ENCODE measurements around the gene MSH6.

The MSH6 gene

GRCh38 chr2:47782381-47782670 lies 619 bp upstream of the MSH6 start:
- DNase-seq, result peak; percentile 67

DNA sequence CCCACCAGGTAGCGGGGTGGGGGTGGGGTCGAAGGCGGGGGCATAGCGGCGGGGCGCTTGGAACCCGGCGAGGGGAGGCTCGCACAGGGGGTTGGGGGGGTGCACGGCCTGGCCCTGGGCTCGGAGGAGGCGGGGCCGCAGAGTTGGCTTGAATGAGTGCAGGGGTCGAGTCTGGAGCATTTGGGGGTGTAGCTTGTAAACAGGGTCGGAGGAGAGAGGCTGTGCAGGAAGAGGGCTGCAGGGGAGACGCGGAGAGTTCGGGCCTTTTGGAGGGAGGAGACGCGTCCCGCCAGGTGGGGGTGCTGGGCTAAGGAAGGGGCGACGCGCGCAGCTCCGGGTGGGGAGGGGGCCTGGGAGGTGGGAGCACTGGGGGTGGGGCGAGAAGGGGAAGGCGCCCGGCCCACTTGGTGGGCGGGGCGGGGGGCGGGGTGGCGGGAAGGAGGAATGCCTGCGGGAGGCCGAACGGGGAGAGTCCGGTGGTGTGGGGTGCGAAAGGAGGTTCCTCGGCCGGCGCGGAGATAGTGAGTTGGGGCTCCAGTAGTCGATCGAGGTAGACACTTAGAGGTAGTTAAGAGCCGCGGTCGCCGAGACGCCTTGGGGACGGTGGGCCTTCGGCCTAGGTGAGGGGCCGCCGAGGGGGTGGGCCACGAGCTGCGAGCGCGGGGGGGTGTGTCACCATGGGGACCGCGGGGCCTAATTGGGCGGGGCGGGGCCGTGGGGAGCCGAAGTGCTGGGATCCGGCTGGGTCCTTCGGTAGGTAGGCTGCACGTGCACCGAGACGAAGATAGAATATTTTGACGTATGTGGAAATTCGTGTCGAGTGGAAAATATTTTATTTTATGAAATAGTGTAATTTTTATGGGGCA lies 774 bp downstream of the MSH6 start:
- DNase-seq, result peak; percentile 93

- DNase-seq, result peak; percentile 45
Measured at GRCh38 chr2:47784352-47784851, 1.5 kb downstream of the MSH6 start.

DNA sequence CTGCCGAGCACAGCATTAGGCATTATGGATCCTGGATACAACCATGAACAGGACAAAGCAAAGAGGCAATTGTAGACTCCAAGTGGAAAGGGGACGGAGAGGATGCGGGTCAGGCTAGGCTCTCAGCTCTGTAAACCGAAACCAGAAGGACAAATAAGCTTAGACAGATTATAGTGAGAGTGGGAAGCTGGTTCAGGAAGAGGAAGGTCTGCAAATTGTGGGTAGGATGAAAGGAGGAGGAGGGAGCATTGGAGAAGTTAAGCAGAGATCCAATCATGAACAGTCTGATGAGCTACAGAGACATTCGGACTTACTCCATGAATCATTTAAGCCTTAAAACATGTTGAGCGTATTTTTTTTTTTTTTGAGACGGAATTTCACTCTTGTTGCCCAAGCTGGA lies 3.0 kb downstream of the MSH6 start:
- peak; percentile 83 for DNase-seq

DNA sequence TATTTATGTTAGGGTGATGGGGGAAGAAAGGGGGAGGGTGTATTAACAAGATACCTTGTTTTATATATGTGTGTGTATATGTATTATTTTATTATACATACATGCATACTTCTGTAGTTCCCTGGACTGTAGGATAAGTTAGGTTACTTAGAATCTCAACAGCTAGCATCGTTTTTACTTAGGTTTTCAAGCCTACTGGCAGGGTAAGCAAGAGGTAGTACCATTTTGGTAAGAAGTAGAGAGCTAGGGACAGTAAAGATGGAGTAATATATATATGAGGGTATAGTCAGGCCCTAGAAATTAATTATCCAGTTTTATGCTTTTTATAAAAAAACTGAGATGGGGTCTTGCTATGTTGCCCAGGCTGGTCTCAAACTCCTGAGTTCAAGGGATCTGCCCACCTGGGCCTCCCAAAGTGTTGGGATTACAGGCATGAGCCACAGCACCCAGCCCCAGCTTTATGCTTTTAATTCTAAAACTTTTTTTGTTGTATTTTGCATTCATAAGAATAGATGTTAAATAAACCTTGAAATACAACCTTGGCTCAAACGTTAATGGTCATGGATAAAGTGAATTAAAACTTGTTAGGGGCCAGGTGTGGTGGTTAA lies 13.2 kb downstream of the MSH6 start:
- DNase-seq, result no peak

GRCh38 chr2:47798631-47799030 lies 15.7 kb downstream of the MSH6 start:
- DNase-seq, result no peak

- DNase-seq, result no peak
Measured at GRCh38 chr2:47799031-47799609, 16.2 kb downstream of the MSH6 start.

GRCh38 chr2:47801118-47801517 lies 18.2 kb downstream of the MSH6 start:
- no peak for DNase-seq

- peak; percentile 20 for DNase-seq
Measured at GRCh38 chr2:47803363-47803762, 20.4 kb downstream of the MSH6 start.

GRCh38 chr2:47803770-47804169 lies 20.8 kb downstream of the MSH6 start:
- no peak for DNase-seq

GRCh38 chr2:47805850-47806249 lies 22.9 kb downstream of the MSH6 start:
- no peak for DNase-seq

DNA sequence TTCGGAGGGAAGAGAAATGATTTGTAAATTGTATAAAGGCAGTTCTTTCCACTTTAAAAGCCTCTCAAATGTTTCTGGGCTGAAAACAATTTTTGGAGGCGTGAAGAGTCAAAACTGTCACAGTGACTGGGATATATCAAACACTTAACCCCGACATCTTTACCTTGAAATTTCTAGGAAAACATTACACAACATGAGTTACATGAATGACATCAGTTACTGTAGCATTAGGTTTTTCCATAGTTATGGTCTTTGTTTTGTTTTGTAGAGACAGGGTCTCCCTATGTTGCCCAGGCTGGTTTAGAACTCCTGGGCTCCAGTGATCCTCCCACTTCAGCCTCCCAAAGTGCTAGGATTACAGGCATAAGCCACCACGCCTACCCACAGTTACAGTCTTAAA lies 25.7 kb downstream of the MSH6 start:
- no peak for DNase-seq

GRCh38 chr2:47809903-47810302 lies 27.0 kb downstream of the MSH6 start:
- no peak for DNase-seq

DNA sequence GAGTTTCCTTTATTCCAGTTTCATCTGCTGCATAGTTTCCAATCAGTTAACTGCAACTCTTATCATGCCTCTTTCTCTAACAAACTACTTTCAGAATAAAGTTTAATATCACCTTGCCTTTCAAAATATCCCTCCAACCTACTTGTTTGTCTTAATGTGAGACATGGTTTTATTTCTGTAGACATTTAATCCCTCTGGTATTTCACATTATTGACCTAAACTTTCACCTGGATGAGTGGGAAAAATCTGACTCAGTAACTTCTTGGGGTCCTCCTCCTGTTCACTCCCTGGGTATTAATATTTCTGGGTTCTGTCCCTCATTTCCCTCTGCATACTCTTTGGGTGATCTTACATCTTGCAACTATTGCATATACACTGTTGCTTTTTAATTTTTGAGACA lies 27.9 kb downstream of the MSH6 start:
- no peak for DNase-seq

DNA sequence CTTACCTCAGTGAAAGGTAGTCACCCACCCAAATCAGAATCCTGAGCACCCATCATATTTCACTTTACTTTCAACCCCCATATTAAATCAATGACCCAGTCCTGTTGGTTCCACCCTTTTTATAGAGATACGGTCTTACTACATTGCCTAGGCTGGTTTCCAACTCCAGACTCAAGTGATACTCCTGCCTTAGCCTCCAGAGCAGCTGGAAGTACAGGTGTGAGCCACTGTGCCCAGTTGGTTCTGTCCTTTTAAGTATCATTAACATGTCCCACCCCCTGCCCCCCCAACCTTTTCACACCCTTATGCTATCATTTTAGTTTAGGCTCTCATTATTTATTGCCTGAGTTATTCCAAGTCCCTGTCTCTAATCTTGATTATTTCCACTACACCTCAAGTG lies 28.7 kb downstream of the MSH6 start:
- DNase-seq, result no peak

DNA sequence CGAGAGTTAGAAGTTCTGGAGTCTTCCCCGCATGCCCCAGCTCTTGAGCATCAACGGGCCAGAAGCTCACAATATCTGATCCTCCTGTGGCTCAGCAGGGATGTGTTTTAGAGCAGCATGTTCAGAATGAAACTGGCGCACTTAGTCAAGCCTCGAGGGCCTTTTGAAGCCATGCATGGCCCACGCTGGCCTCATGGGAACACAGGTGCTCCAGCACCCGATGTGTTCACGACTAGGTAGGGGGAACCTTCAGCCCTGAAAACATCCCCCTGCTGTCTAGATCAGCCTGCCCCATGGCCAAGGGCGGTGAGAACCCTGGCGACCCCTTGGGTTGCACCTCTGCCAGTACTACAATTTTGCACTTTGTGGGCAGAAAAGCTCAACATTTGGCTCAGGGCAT lies 32.8 kb downstream of the MSH6 start:
- no peak for DNase-seq

- DNase-seq, result no peak
Measured at GRCh38 chr2:47818777-47819176, 35.8 kb downstream of the MSH6 start.

DNA sequence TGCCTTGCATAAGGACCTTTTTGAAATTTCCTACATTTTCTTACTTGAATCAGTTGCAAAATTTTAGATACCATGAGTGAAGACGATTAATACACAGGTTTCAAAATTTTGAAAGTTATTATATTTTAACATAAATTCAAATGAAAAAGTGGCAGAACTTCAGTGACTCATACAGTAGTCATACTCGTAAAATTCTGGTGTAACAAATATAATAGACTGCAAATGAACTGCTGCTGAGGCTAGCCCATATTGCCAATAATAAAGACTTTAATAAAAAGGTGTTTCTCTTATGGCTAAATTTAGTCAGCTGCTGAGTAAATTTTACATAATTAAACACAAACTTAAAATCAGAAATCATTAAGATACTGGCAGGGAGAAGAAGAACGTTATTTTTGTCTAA lies 36.9 kb downstream of the MSH6 start:
- no peak for DNase-seq

DNA sequence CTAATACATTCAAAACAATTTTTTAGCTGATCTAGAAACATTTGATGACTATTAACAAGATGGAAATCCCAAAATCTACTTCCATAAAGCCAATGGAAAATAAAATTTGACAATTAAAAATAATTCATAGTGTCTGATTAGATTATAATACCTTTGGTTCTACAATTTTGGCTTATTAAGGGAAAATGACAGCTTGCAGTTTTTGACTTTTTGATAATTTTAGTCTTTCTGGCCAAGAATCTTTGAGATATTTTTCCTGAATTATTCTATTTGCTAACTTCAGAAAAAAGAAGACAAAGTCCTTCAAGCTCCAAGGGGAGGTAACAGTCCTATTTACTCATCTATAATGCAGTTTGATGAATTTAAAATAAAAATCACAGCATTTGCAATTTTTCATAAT lies 39.6 kb downstream of the MSH6 start:
- no peak for DNase-seq

GRCh38 chr2:47833516-47833968 lies 50.6 kb downstream of the MSH6 start:
- no peak for DNase-seq

GRCh38 chr2:47838249-47838648 lies 55.3 kb downstream of the MSH6 start:
- DNase-seq, result no peak

DNA sequence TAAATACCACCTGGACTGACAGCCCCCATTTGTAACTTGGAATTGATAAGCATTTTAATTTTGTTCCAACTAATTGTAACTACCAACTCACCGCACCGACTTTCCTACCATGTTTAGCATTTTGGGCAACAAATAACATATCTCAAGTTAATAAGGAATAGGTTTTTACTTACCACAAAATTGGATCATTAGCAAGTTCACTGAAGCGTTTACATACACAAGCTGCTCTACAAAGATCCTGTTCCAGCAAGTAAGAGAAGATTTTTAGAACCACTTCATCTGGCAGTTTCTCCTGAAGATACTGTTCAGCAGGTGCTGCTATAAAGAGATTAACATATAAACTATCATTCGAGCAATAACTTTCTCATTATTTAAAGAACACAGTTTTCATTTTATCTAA lies 55.7 kb downstream of the MSH6 start:
- no peak for DNase-seq

GRCh38 chr2:47842846-47843245 lies 59.9 kb downstream of the MSH6 start:
- no peak for DNase-seq

DNA sequence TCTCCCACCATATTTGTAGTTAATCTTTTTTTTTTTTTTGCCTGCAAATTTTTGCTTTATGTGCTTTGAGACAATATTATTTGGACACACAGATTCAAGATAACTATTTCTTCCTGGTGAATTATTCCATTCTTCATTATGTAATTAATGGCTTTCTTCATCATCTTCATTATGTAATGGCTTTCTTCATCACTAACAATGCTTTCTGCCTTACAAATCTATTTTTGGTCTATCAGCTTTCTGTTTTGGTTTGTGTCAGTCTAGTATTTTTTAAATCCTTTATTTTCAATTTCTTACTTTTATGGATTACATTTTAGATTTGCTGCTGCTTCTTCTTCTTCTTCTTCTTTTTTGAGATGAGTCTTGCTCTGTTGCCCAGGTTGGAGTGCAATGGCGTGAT lies 60.5 kb downstream of the MSH6 start:
- no peak for DNase-seq
